HAP-1 (cell line): Measurements from ENCODE around the gene OASL.
"Not testable (repeated sequence)": the region's sequence is repeated elsewhere in the genome, so short reads cannot be mapped to it uniquely, and the experiment has no call there.

Experiments used
- DNase-seq, 2 experiments: peaks; one replicate each; pipeline ENCODE4 v3.0.0-alpha.2; 2016 to 2020; ENCODE audit warnings: low spot score in 2 of 2
- H3K27me3 ChIP-seq: fragments of 250-450 bp; sonication (Bioruptor Pico); 2 replicates; pipeline ENCODE4 v1.5.1; 2020; ENCODE audit warnings: low read depth, mild to moderate bottlenecking, moderate library complexity
- H3K36me3 ChIP-seq: fragments of 250-450 bp; sonication (Bioruptor Pico); replicated peaks from 2 replicates; pipeline ENCODE4 v1.5.1; 2020; ENCODE audit warnings: mild to moderate bottlenecking
- H3K4me1 ChIP-seq: fragments of 250-450 bp; sonication (Bioruptor Pico); 2 replicates; pipeline ENCODE4 v1.5.1; 2020; ENCODE audit warnings: mild to moderate bottlenecking
- H3K4me3 ChIP-seq: fragments of 250-450 bp; sonication (Bioruptor Pico); 2 replicates; pipeline ENCODE4 v1.5.1; 2020; ENCODE audit warnings: mild to moderate bottlenecking, moderate library complexity
- H3K9me3 ChIP-seq: fragments of 250-450 bp; sonication (Bioruptor Pico); 2 replicates; pipeline ENCODE4 v1.5.1; 2020; ENCODE audit warnings: mild to moderate bottlenecking, moderate library complexity
- in situ Hi-C: fragments of 300-500 bp; cut with MboI; formaldehyde crosslinking; loops from 3 replicates; pipeline ENCODE4 v1.14.3; 2020; ENCODE audit warnings: low sequenced_read_pairs, inconsistent platforms, mixed read lengths

The OASL gene

GRCh38 chr12:121069206-121069605, 30.2 kb upstream of the OASL start:
- DNase-seq = no peak
- H3K4me1 ChIP-seq = no peaks in the 10 kb centered on the region
- no peaks in the 10 kb centered on the region for H3K36me3 ChIP-seq
- H3K9me3 ChIP-seq = peaks cover 7% of the 10 kb centered on the region; the same call in 1 of the 2 replicates
- in situ Hi-C loops = no loop called here
- no peak overlapping the region for H3K4me3 ChIP-seq
- H3K27me3 ChIP-seq = peaks cover 6% of the 10 kb centered on the region

- in situ Hi-C loops = no loop called here
- H3K4me1 ChIP-seq = no peaks in the 10 kb centered on the region
- DNase-seq = no peak
- no peak overlapping the region for H3K4me3 ChIP-seq
- no peaks in the 10 kb centered on the region for H3K9me3 ChIP-seq
- H3K27me3 ChIP-seq = peaks cover 6% of the 10 kb centered on the region
- H3K36me3 ChIP-seq = no peaks in the 10 kb centered on the region
These were observed 26.3 kb upstream of the OASL start for GRCh38 chr12:121065345-121065744.

- H3K4me1 ChIP-seq, H3K4me3 ChIP-seq, H3K36me3 ChIP-seq, H3K27me3 ChIP-seq, H3K9me3 ChIP-seq, in situ Hi-C loops, DNase-seq: not testable (repeated sequence)
These were observed 25.5 kb upstream of the OASL start for GRCh38 chr12:121064586-121064985.

GRCh38 chr12:121064116-121064515, 25.1 kb upstream of the OASL start:
- DNase-seq = no peak
- in situ Hi-C loops = no loop called here
- Histone ChIP-seq H3K4me1 (no peaks in the 10 kb centered on the region), H3K27me3 (peaks cover 5% of the 10 kb centered on the region), H3K36me3 (no peaks in the 10 kb centered on the region), H3K4me3 (no peak overlapping the region), H3K9me3 (no peaks in the 10 kb centered on the region)

GRCh38 chr12:121062391-121063045, 23.5 kb upstream of the OASL start:
- in situ Hi-C loops = no loop called here
- Histone ChIP-seq H3K4me1 (no peaks in the 10 kb centered on the region), H3K36me3 (no peaks in the 10 kb centered on the region), H3K9me3 (no peaks in the 10 kb centered on the region), H3K27me3 (no peaks in the 10 kb centered on the region), H3K4me3 (no peak overlapping the region)
- no peak for DNase-seq

GRCh38 chr12:121061831-121062230, 22.8 kb upstream of the OASL start:
- H3K9me3 ChIP-seq = no peaks in the 10 kb centered on the region
- in situ Hi-C loops = no loop called here
- no peaks in the 10 kb centered on the region for H3K27me3 ChIP-seq
- no peaks in the 10 kb centered on the region for H3K4me1 ChIP-seq
- H3K4me3 ChIP-seq = no peak overlapping the region
- no peaks in the 10 kb centered on the region for H3K36me3 ChIP-seq
- DNase-seq = no peak

- Histone ChIP-seq H3K36me3 (no peaks in the 10 kb centered on the region), H3K9me3 (no peaks in the 10 kb centered on the region), H3K4me3 (peak overlapping the region; percentile 8; the same call in 1 of the 2 replicates), H3K27me3 (no peaks in the 10 kb centered on the region), H3K4me1 (no peaks in the 10 kb centered on the region)
- DNase-seq = peak; percentile 26 to 40
- in situ Hi-C loops = no loop called here
These were observed 21.3 kb upstream of the OASL start for GRCh38 chr12:121060149-121061001.

GRCh38 chr12:121059031-121059898, 20.2 kb upstream of the OASL start:
- Histone ChIP-seq H3K4me1 (no peaks in the 10 kb centered on the region), H3K4me3 (no peak overlapping the region), H3K9me3 (no peaks in the 10 kb centered on the region), H3K36me3 (no peaks in the 10 kb centered on the region), H3K27me3 (no peaks in the 10 kb centered on the region)
- in situ Hi-C loops = no loop called here
- DNase-seq = no peak

GRCh38 chr12:121057794-121058193, 18.7 kb upstream of the OASL start:
- Histone ChIP-seq H3K4me3 (no peak overlapping the region), H3K36me3 (no peaks in the 10 kb centered on the region), H3K27me3 (no peaks in the 10 kb centered on the region), H3K4me1 (no peaks in the 10 kb centered on the region), H3K9me3 (no peaks in the 10 kb centered on the region)
- DNase-seq = no peak
- in situ Hi-C loops = no loop called here

- in situ Hi-C loops = no loop called here
These were observed 14.7 kb upstream of the OASL start for GRCh38 chr12:121053706-121054105.

GRCh38 chr12:121050725-121051124, 11.7 kb upstream of the OASL start:
- Histone ChIP-seq H3K27me3 (no peaks in the 10 kb centered on the region), H3K36me3 (no peaks in the 10 kb centered on the region), H3K4me1 (no peaks in the 10 kb centered on the region), H3K9me3 (no peaks in the 10 kb centered on the region), H3K4me3 (no peak overlapping the region)
- in situ Hi-C loops = no loop called here
- DNase-seq = no peak

More at GRCh38 chr12:121053706-121054105, 14.7 kb upstream of the OASL start:
- no peaks in the 10 kb centered on the region for H3K36me3 ChIP-seq
- H3K4me3 ChIP-seq = no peak overlapping the region
- H3K27me3 ChIP-seq = no peaks in the 10 kb centered on the region
- DNase-seq = no peak
- no peaks in the 10 kb centered on the region for H3K4me1 ChIP-seq
- H3K9me3 ChIP-seq = no peaks in the 10 kb centered on the region

- H3K36me3 ChIP-seq = no peaks in the 10 kb centered on the region
These were observed 9.4 kb upstream of the OASL start for GRCh38 chr12:121048442-121048841.

GRCh38 chr12:121047400-121047799, 8.4 kb upstream of the OASL start:
- in situ Hi-C loops = not testable (repeated sequence)

More at GRCh38 chr12:121048442-121048841, 9.4 kb upstream of the OASL start:
- DNase-seq = no peak
- Histone ChIP-seq H3K4me1 (no peaks in the 10 kb centered on the region), H3K27me3 (peaks cover 5% of the 10 kb centered on the region; the same call in 1 of the 2 replicates), H3K4me3 (no peak overlapping the region), H3K9me3 (no peaks in the 10 kb centered on the region)
- in situ Hi-C loops = no loop called here

More at GRCh38 chr12:121047400-121047799, 8.4 kb upstream of the OASL start:
- H3K27me3 ChIP-seq, H3K4me3 ChIP-seq, H3K4me1 ChIP-seq, DNase-seq, H3K9me3 ChIP-seq, H3K36me3 ChIP-seq: not testable (repeated sequence)
